Measurements from ENCODE around the gene ATP1A2. TPM values are rescaled to one million over a fixed set of nuclear protein-coding genes. Genes with fewer than 3 reads are reported as not detected.

The ATP1A2 gene
- total and polyA plus RNA-seq, 4 donors = 0.09 to 1.5 (median 0.29) TPM

- WGBS = 55% methylated on average over 2 of the region's 2 CpGs
- no peaks in the 10 kb centered on the region for H3K9me3 ChIP-seq (ENCODE audit: control insufficient read depth in 4 of 4, low read length in 3 of 4)
- TF ChIP-seq MAX (IDR thresholded peaks at IDR 0.05) = no peak
- no peak for TF ChIP-seq HNF4A (conservative IDR thresholded peaks at IDR 0.05)
- peaks cover 0 to under 1% (median 0%) of the 10 kb centered on the region in 4 donors for H3K4me1 ChIP-seq (ENCODE audit: control insufficient read depth in 4 of 4, insufficient read depth in 4 of 4, low read length in 3 of 4)
- no peak overlapping the region for H3K9ac ChIP-seq (ENCODE audit: low read depth in 1 of 2, low read length in 2 of 2)
- DNase-seq (ENCODE audit: low spot score) = no peak
- H3K27ac ChIP-seq (ENCODE audit: low read depth in 1 of 2, low read length in 2 of 2) = no peak overlapping the region
- no peaks in the 10 kb centered on the region for H3K36me3 ChIP-seq (ENCODE audit: control insufficient read depth in 4 of 4, insufficient read depth in 3 of 4, low read depth in 1 of 4, low read length in 3 of 4)
- no peak overlapping the region for H3K4me3 ChIP-seq (ENCODE audit: low read depth in 1 of 3, low read length in 3 of 3)
- peaks cover 0 to 3% (median 1%) of the 10 kb centered on the region in 4 donors for H3K27me3 ChIP-seq (ENCODE audit: control insufficient read depth in 4 of 4, insufficient read depth in 4 of 4, low read length in 3 of 4)
Observed at GRCh38 chr1:160075836-160076235, 39.7 kb upstream of the ATP1A2 start.

- H3K27me3 ChIP-seq (ENCODE audit: control insufficient read depth in 4 of 4, insufficient read depth in 4 of 4, low read length in 3 of 4) = peaks cover 0 to 3% (median 1%) of the 10 kb centered on the region in 4 donors
- TF ChIP-seq ATF3 (IDR thresholded peaks at IDR 0.05) = no peak
- no peak for TF ChIP-seq TAF1 (conservative IDR thresholded peaks at IDR 0.05)
- no peak for TF ChIP-seq NR2F2 (IDR thresholded peaks at IDR 0.05)
- TF ChIP-seq FOXA2 (IDR thresholded peaks at IDR 0.05) = no peak
- TF ChIP-seq YY1 (IDR thresholded peaks at IDR 0.05) = no peak
- TF ChIP-seq JUND (IDR thresholded peaks at IDR 0.05) = no peak
- no peak for TF ChIP-seq SP1 (IDR thresholded peaks at IDR 0.05)
- no peak for TF ChIP-seq RAD21 (IDR thresholded peaks at IDR 0.05)
- no peak for TF ChIP-seq FOXA1 (IDR thresholded peaks at IDR 0.05)
- no peak for TF ChIP-seq REST (IDR thresholded peaks at IDR 0.05)
- TF ChIP-seq RXRA (IDR thresholded peaks at IDR 0.05) = no peak
- TF ChIP-seq EGR1 (IDR thresholded peaks at IDR 0.05; ENCODE audit: low read depth in 2 of 2) = no peak
- no peak for TF ChIP-seq GABPA (IDR thresholded peaks at IDR 0.05 in 1 of 2, conservative IDR thresholded peaks at IDR 0.05 in 1 of 2)
- TF ChIP-seq HNF4G (IDR thresholded peaks at IDR 0.05) = no peak
- TF ChIP-seq HNF4A (conservative IDR thresholded peaks at IDR 0.05) = no peak
- no peak for TF ChIP-seq ZBTB33 (IDR thresholded peaks at IDR 0.05)
Observed at GRCh38 chr1:160076295-160076694, 39.3 kb upstream of the ATP1A2 start.

More at GRCh38 chr1:160076295-160076694, 39.3 kb upstream of the ATP1A2 start:
- Histone ChIP-seq H3K36me3 (ENCODE audit: control insufficient read depth in 4 of 4, insufficient read depth in 3 of 4, low read depth in 1 of 4, low read length in 3 of 4) (no peaks in the 10 kb centered on the region), H3K4me1 (ENCODE audit: control insufficient read depth in 4 of 4, insufficient read depth in 4 of 4, low read length in 3 of 4) (no peaks in the 10 kb centered on the region), H3K9me3 (ENCODE audit: control insufficient read depth in 4 of 4, low read length in 3 of 4) (no peaks in the 10 kb centered on the region), H3K4me3 (ENCODE audit: low read depth in 1 of 3, low read length in 3 of 3) (no peak overlapping the region), H3K9ac (ENCODE audit: low read depth in 1 of 2, low read length in 2 of 2) (no peak overlapping the region), H3K27ac (ENCODE audit: low read depth in 1 of 2, low read length in 2 of 2) (no peak overlapping the region)
- DNase-seq (ENCODE audit: low spot score) = no peak
- 84% methylated on average over 3 of the region's 3 CpGs for WGBS
